ENCODE results near the gene AFF2.

AFF2 gene

DNA sequence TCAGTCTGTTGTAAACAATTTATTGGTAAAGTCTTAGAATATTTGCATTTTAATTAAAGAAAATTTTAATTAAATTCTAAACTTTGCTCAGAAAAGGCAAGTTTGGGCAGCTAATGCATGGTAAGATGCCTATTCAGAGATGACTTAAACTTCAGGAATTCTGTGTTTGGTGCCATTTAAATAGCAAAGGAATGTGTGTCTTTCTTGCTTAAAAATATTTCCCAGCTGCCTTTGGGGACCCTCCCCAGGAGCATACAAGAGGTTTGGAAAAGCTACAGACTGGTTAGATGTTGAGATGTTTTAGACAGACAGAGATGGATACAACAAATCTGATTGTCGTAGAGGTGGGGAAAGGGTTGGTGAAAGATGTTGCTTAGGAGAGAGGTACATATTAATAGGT lies 36.5 kb downstream of the AFF2 start:
- TF ChIP-seq, protein P1, sequence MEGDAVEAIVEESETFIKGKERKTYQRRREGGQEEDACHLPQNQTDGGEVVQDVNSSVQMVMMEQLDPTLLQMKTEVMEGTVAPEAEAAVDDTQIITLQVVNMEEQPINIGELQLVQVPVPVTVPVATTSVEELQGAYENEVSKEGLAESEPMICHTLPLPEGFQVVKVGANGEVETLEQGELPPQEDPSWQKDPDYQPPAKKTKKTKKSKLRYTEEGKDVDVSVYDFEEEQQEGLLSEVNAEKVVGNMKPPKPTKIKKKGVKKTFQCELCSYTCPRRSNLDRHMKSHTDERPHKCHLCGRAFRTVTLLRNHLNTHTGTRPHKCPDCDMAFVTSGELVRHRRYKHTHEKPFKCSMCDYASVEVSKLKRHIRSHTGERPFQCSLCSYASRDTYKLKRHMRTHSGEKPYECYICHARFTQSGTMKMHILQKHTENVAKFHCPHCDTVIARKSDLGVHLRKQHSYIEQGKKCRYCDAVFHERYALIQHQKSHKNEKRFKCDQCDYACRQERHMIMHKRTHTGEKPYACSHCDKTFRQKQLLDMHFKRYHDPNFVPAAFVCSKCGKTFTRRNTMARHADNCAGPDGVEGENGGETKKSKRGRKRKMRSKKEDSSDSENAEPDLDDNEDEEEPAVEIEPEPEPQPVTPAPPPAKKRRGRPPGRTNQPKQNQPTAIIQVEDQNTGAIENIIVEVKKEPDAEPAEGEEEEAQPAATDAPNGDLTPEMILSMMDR (IDR thresholded peaks at IDR 0.05; ENCODE audit: low read depth, low read length), result no peak
- no peak for DNase-seq (ENCODE audit: extremely low read depth, low read depth)

DNA sequence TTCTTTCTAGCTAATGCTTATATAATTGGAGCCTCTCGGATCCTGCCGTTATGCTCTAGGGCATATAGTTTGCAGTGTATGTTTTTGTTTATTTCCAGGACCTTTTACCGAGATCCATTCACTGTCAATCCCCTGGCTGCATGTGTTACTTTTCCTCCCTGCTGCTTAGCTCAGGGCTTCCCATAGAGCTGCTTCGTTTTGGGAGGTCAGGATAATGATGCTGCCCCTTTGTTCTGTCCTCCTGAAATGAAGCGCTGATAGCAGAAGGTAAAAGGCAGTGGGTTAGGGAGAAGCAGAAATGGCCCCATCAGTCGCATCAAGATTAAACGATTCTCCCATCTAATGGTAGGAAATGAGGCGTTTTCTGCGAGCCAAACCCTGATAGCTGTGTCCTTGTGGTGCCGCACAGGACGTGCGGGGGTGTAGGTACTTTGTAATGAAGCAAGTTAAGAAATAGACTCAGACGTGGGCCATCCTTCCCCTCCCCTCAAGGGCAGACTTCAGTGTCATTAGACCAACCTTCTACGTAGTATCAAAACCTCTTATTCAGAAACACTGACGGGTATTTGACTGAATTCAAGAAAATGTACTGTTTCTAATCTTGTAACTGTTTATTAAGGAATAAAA lies 37.3 kb downstream of the AFF2 start:
- TF ChIP-seq, protein P1 (IDR thresholded peaks at IDR 0.05; ENCODE audit: low read depth, low read length), result no peak
- DNase-seq (ENCODE audit: extremely low read depth, low read depth), result no peak

DNA sequence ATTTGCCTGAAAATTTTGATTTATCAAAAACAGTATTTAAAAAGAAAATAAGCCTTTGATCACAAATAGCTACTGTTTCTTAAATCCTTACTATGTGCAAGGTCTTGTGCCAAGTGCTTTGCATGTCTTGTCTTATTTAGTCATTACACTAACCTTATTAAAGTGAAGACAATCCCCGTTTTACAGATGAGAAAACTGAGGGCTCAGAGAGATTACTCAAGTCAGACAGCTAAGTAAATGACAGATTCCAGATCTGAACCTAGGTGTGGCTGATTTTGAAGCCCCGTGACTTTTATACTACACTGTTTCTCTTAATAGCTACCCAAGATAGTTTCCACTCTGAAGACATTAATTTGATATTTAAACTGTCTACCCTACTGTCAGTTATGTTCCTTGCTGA lies 38.2 kb downstream of the AFF2 start:
- no peak for DNase-seq (ENCODE audit: extremely low read depth, low read depth)
- TF ChIP-seq, protein P1 (IDR thresholded peaks at IDR 0.05; ENCODE audit: low read depth, low read length), result no peak

DNA sequence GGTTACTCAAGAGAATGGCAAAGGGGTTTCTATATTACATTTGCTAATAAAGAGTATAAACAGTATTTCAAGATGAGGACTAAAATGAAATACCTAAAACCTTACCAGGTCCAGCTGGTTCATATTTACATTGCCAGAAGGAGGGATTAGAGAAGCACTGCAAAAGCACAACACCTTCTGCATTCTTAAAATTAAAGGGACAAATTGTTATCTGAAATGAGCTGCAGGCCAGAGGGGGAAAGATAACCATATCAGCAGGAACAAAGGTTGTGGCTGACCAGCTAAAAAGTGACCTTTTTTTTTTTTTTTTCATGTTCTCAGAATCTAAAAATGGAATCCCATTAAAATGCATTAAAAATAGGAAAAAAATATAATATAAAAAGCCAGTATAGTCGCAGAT lies 39.7 kb downstream of the AFF2 start:
- DNase-seq (ENCODE audit: extremely low read depth, low read depth), result no peak
- TF ChIP-seq, protein P1 (IDR thresholded peaks at IDR 0.05; ENCODE audit: low read depth, low read length), result no peak

DNA sequence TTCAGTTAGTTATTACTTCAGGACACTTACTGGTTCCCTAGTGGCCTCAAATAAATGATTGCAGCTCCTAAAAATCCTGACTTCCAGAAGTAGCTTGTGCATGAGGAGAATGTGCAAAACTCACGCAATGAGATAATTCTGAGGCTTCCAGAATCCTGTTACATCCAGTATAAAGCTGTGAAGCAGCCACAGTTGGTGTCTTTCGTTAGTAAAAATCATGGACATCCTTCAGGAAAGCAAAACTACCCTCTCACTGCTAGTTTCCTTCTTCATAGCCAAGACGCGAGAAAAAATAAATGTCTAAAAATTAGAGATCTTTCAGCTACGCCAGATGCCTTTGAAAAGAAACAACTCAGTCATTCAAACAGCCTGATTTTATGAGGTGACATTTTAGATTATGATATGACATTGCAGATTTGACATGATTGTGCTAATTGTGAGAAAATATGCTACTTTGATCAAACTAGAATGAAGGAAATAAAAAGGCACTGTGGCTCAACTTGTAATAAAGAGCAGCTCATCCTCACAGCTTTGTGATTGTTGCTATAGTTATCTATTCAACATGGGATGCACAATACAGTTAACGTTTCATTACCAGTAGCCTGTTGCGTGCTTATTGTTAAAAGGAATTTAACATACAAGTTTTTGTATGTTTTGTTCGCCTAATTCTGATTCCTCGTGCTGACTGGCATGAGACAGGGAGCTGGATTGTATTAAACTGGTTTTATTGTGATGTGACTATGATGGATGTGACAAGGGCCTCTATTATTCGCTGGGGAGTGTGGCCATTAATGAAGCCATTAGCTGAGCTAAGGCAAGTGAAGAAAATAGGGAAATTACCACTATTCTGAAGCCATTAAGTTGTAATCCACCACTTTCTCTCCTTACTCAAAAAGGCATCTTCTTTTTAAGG lies 40.5 kb downstream of the AFF2 start:
- no peak for DNase-seq (ENCODE audit: extremely low read depth, low read depth)
- TF ChIP-seq, protein P1 (IDR thresholded peaks at IDR 0.05; ENCODE audit: low read depth, low read length), result no peak

DNA sequence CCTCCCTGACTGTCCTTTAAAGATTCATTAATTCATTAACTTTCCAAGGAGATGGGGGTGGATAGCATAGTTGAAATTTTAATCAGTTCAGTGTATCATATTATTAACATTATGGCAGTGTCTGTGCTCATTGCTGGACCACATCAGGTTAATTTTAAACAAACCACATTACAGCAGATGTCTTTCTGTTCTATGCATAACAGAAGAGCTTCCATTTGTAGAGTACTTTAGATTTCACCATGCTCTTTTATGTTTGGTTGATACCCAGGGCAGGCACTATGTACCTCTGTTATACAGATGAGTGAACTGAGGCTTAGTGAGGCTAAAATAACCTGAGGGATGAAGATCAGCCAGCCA lies 41.1 kb downstream of the AFF2 start:
- TF ChIP-seq, protein P1 (IDR thresholded peaks at IDR 0.05; ENCODE audit: low read depth, low read length), result no peak
- DNase-seq (ENCODE audit: extremely low read depth, low read depth), result no peak

Measured in AG09319 (cell line).